GM19452 (cell line): ENCODE measurements around the gene GNB1L.
"Not testable (repeated sequence)": the region's sequence is repeated elsewhere in the genome, so short reads cannot be mapped to it uniquely, and the experiment has no call there.

Experiments
- ATAC-seq: cut with Tn5 transposase; IDR thresholded peaks from one replicate; pipeline ENCODE4 v1.9.1; 2021; ENCODE audit not compliant: unreplicated experiment

Gene GNB1L

GRCh38 chr22:19846620-19847344, 7.9 kb downstream of the GNB1L start:
- no peak for ATAC-seq

GRCh38 chr22:19845054-19845722, 9.5 kb downstream of the GNB1L start:
- no peak for ATAC-seq

GRCh38 chr22:19844377-19845053, 10.2 kb downstream of the GNB1L start:
- ATAC-seq = no peak

DNA sequence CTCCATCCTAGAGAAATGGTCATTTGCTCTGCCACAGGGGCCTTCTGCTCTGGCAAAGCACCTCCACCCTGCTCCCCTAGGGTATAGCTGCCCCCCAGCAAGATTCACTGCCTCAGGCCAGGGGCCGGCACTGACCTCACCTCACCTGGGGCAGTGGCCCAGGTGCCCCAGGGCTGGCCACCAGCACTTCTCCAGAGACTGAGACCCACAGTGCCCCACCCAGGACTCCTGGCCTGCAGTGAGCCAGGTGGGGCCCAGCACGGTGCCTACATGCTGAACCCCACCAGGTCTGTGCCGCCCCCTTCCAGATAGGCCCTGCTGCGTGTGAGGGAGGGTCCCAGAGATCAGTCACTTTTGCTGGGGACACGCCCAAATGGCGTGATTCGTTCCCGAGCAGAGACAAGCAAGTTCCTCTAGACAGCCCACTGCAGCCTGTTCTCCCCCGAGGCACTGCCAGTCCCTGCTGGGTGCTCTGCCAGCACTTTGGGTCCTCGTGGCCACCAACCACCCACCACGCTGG, 10.8 kb downstream of the GNB1L start:
- ATAC-seq = no peak

- ATAC-seq = no peak
Measured at GRCh38 chr22:19843107-19843856, 11.4 kb downstream of the GNB1L start.

- ATAC-seq = no peak
Measured at GRCh38 chr22:19842393-19843106, 12.1 kb downstream of the GNB1L start.

DNA sequence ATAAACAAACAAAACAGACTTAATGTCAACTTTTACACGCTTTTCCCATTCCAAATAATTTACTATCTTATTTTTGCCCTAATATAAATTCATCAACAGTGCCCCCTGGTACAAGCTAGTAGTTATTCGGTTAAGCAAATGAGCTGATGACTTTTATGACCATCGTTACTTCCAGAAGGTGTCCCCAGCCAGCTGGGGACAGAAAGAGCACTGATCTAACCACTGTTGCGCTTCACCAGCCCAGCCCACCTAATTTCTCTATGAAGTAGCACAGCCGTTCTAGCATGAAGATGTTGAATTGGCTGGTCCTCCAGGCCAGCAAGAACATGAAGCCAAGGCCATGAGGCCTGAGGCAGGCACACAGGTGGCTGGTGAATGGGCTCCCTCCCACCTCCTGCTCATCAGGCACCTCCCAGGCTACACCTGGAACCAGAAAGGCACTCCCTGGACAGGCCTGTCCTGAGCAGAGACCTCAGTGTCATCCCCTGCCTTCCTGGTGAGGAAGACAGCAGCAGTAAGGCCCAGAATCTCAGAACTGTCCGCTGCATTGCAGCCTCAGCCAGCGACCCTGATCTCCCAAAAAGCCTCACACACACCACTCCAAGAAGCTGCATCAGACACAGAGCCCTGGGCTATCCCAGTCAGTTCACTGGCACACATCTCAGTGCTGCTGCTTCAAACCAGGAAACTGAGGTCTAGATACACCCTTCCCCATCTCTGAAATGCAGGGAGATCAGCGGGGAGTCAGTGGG, 12.9 kb downstream of the GNB1L start:
- no peak for ATAC-seq

GRCh38 chr22:19840955-19841640, 13.6 kb downstream of the GNB1L start:
- no peak for ATAC-seq

GRCh38 chr22:19840059-19840458, 14.6 kb downstream of the GNB1L start:
- no peak for ATAC-seq

- ATAC-seq = no peak
Measured at GRCh38 chr22:19837915-19838314, 16.8 kb downstream of the GNB1L start.

- ATAC-seq = no peak
Measured at GRCh38 chr22:19836512-19836911, 18.2 kb downstream of the GNB1L start.

- ATAC-seq = no peak
Measured at GRCh38 chr22:19834599-19834998, 20.1 kb downstream of the GNB1L start.

DNA sequence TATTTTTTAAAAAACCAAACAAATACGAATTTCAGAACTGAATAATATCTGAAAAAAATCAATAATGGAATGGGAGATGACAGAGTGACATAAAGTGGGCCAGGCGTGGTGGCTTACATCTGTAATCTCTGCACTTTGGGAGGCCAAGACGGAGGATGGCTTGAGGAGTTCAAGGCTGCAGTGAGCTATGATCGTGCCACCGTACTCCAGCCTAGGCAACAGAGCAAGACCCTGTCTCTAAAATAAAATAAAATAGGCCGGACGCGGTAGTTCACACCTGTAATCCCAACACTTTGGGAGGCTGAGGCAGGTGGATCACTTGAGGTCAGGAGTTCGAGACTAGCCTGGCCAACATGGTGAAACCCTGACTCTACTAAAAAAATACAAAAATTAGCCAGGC, 21.3 kb downstream of the GNB1L start:
- ATAC-seq = not testable (repeated sequence)

DNA sequence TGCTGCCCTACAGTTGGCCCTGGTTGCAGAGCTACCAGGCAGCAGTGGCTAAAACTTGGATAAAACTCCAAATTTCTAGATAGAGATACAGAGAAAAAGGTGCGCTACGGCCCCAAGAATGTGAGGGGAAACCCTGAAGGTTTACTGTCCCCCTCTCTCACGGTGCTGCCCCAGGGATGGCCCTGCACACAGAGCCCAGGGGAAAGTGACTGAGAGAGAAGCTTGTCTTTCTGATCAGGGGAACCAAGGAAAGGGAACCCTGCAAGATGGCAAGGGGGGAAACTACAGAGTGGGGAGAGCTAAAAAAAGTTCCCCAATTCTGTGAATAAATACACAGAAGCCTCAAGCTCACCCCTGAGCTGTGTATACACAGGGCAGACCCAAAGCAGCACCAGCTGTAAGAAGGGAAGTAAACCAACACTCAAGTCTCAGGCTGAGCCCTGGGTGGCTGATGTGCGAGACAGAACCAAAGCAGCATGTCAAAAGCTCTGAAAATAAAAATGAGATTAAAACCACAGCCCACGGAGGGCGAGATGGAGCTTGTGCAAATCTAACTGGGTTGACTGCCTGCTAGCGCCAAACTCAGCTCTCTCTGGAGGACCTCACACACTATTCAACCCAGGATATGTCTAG, 22.1 kb downstream of the GNB1L start:
- no peak for ATAC-seq

- not testable (repeated sequence) for ATAC-seq
Measured at GRCh38 chr22:19831979-19832378, 22.7 kb downstream of the GNB1L start.

DNA sequence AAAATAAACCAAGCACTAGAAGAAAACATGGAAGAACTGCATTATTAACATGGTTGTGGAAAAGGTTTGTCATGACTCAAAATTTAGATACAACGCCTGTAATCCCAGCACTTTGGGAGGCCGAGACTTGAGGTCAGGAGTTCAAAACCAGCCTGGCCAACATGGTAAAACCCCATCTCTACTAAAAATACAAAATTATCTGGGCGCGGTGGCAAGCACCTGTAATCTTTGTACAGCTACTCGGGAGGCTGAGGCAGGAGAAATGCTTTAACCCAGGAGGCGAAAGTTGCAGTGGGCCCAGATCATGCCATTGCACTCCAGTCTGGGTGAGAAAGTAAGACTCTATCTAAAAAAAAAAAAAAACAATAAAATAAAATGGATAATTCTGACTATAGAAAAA, 23.7 kb downstream of the GNB1L start:
- ATAC-seq = no peak

- no peak for ATAC-seq
Measured at GRCh38 chr22:19828035-19828401, 26.7 kb downstream of the GNB1L start.

DNA sequence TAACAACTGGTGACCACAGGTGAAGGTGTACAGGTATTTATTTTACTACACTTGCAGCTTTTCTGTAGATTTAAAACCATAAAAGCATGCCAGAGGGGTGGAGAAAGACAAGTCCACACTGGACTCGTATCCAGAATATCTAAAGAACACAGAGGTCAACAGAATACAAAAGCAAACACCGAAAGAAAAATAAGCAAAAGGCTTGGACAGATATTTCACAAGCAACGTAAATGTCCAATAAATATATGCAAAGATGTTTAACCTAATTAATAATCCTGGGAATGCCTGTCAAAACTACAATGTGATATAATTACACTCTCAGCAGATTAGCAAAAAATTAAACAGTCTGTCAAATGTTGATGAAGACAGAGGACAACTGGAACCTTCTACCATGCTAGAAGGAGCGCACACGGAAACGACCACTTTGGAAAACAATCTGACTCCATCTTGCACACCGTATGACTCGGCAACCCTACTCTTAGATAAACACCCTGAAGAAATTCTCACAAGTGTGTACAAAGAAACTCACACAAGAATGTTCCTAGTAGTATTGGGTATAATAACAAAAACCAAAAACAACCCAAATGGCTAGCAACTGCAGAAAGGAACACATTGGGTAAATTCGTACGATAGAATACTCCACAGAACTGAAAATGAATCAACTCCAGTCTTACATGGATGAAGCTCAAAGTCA, 27.2 kb downstream of the GNB1L start:
- no peak for ATAC-seq
